Muscle of arm (tissue), 12 donors: ENCODE data around the gene ABHD12. TPM values are rescaled to one million over a fixed set of nuclear protein-coding genes. Genes with fewer than 3 reads are reported as not detected.

ENCODE experiments used
- DNase-seq: peaks from one replicate; pipeline ENCODE4 v3.0.0-alpha.2; 2013
- polyA plus RNA-seq, 12 donors: library from polyadenylated mRNA; unstranded; fragments of 120-200 nt; gene quantifications; one replicate each; pipeline ENCODE4 v1.2.1, GENCODE V29; 2013; ENCODE audit not compliant: insufficient read length in 12 of 12

The ABHD12 gene
- polyA plus RNA-seq, 12 donors: 10.1 to 25.2 (median 16.8) TPM; not detected in 1

- no peak for DNase-seq
These were observed 99.1 kb downstream of the ABHD12 start for GRCh38 chr20:25291432-25292133.

- DNase-seq: no peak
These were observed 99.8 kb downstream of the ABHD12 start for GRCh38 chr20:25290646-25291431.

GRCh38 chr20:25289886-25290597, 100.6 kb downstream of the ABHD12 start:
- DNase-seq: no peak

GRCh38 chr20:25288291-25289181, 102.1 kb downstream of the ABHD12 start:
- DNase-seq: no peak

GRCh38 chr20:25287631-25288290, 102.9 kb downstream of the ABHD12 start:
- DNase-seq: no peak

- DNase-seq: no peak
These were observed 103.7 kb downstream of the ABHD12 start for GRCh38 chr20:25286917-25287316.

- DNase-seq: no peak
These were observed 104.5 kb downstream of the ABHD12 start for GRCh38 chr20:25285856-25286798.

- no peak for DNase-seq
These were observed 105.5 kb downstream of the ABHD12 start for GRCh38 chr20:25285091-25285647.

- no peak for DNase-seq
These were observed 106.5 kb downstream of the ABHD12 start for GRCh38 chr20:25284131-25284601.

GRCh38 chr20:25283221-25283951, 107.2 kb downstream of the ABHD12 start:
- DNase-seq: no peak

- DNase-seq: no peak
These were observed 107.8 kb downstream of the ABHD12 start for GRCh38 chr20:25282796-25283195.

GRCh38 chr20:25282034-25282781, 108.4 kb downstream of the ABHD12 start:
- no peak for DNase-seq

GRCh38 chr20:25281541-25281991, 109.1 kb downstream of the ABHD12 start:
- DNase-seq: no peak

GRCh38 chr20:25280574-25281535, 109.8 kb downstream of the ABHD12 start:
- no peak for DNase-seq

- no peak for DNase-seq
These were observed 110.5 kb downstream of the ABHD12 start for GRCh38 chr20:25280051-25280573.

- no peak for DNase-seq
These were observed 111.2 kb downstream of the ABHD12 start for GRCh38 chr20:25279403-25279802.
